K562 (cell line): ENCODE results near the gene PPP1R14B. TPM values are rescaled to one million over a fixed set of nuclear protein-coding genes. Genes with fewer than 3 reads are reported as not detected.
A peak's percentile ranks its signal among the peaks of the same experiment; 100 is the strongest.

Experiments
- ARID3A ChIP-seq: IDR thresholded peaks from 2 replicates; pipeline ENCODE4 v1.6.1; 2012; ENCODE audit warnings: low read depth, low read length, improper control_type of control experiment, borderline replicate concordance
- C11orf30 ChIP-seq: fragments of 450-650 bp; IDR thresholded peaks from 2 replicates; pipeline ENCODE4 v1.6.1; 2016; ENCODE audit warnings: low read depth, mild to moderate bottlenecking
- FOXJ2 ChIP-seq: fragments of 200-800 bp; sonication (Bioruptor generic); IDR thresholded peaks from 2 replicates; pipeline ENCODE4 v1.6.1; 2016; ENCODE audit warnings: missing genetic modification characterization, missing compliant biosample characterization
- GABPA ChIP-seq: fragments of 200-800 bp; sonication (Bioruptor generic); conservative IDR thresholded peaks from 2 replicates; pipeline ENCODE4 v1.6.1; 2016; ENCODE audit warnings: low read depth, missing genetic modification characterization, missing compliant biosample characterization
- GTF3C2 ChIP-seq: IDR thresholded peaks from 3 replicates; pipeline ENCODE4 v1.6.1; 2011; ENCODE audit warnings: borderline replicate concordance, mild to moderate bottlenecking, moderate library complexity; ENCODE audit not compliant: insufficient read length; ENCODE audit errors: extremely low read depth
- IRF2 ChIP-seq: sonication (generic); formaldehyde crosslinking; IDR thresholded peaks from 2 replicates; pipeline ENCODE4 v1.8.1; 2022; ENCODE audit warnings: mild to moderate bottlenecking, missing genetic modification reagents
- MBD1 ChIP-seq: fragments of 250-450 bp; sonication (Bioruptor Pico); IDR thresholded peaks from 2 replicates; pipeline ENCODE4 v1.8.0; 2022; ENCODE audit warnings: inconsistent platforms
- MBD2 ChIP-seq: sonication (generic); IDR thresholded peaks from 2 replicates; pipeline ENCODE4 v1.6.1; 2016; ENCODE audit warnings: low read depth, borderline replicate concordance
- MTA1 ChIP-seq: fragments of 450-650 bp; IDR thresholded peaks from 2 replicates; pipeline ENCODE4 v1.6.1; 2017; ENCODE audit warnings: borderline replicate concordance
- NFYB ChIP-seq: IDR thresholded peaks from 2 replicates; pipeline ENCODE4 v1.6.1; 2011; ENCODE audit warnings: mild to moderate bottlenecking, moderate library complexity; ENCODE audit not compliant: insufficient read length; ENCODE audit errors: extremely low read depth
- VEZF1 ChIP-seq: fragments of 200-800 bp; sonication (Bioruptor generic); IDR thresholded peaks from 2 replicates; pipeline ENCODE4 v1.6.1; 2017; ENCODE audit warnings: missing genetic modification characterization, missing compliant biosample characterization
- XRCC5 ChIP-seq: fragments of 200-400 bp; formaldehyde crosslinking; IDR thresholded peaks from 2 replicates; pipeline ENCODE4 v1.6.1; 2017; ENCODE audit warnings: low read depth, mild to moderate bottlenecking, low read length
- ZBTB2 ChIP-seq: fragments of 450-650 bp; IDR thresholded peaks from 2 replicates; pipeline ENCODE4 v1.6.1; 2016; ENCODE audit warnings: antibody characterized with exemption
- ZNF76 ChIP-seq: fragments of 250-450 bp; sonication (Bioruptor Pico); IDR thresholded peaks from 2 replicates; pipeline ENCODE4 v1.4.0; 2020; ENCODE audit warnings: mild to moderate bottlenecking, moderate library complexity, borderline replicate concordance
- polyA plus RNA-seq, 8 experiments: library from polyadenylated mRNA; depleted of rRNA in 4 of 8; stranded (reverse) in 5 of 8; unstranded in 3 of 8; fragments of >200 nt; fragmentation: Nextera tagmentation in 2 of 8; fragmentation: Illumina TruSeq in 1 of 8; extraction: Ambion mirVana in 2 of 8; extraction: Trizol in 1 of 8; gene quantifications; 2 replicates each; pipeline versions ENCODE4 v1.2.1 to v1.2.3, GENCODE V29; 2011 to 2014; ENCODE audit warnings: inconsistent platforms in 1 of 8, missing spikeins in 1 of 8
- total RNA-seq, 7 experiments: library from RNA; depleted of rRNA in 6 of 7; stranded (reverse); fragments of >200 nt in 6 of 7; fragmentation: Illumina TruSeq in 2 of 7; extraction: Trizol in 2 of 7; gene quantifications; 2 replicates each; pipeline versions ENCODE4 v1.2.1 to v1.2.3, GENCODE V29; 2011 to 2021; ENCODE audit warnings: low replicate concordance in 1 of 7
- TF ChIP-seq, protein P1 (sequence below): fragments of 450-650 bp; formaldehyde crosslinking; conservative IDR thresholded peaks from 2 replicates; pipeline ENCODE4 v1.4.0; 2022; ENCODE audit warnings: mild to moderate bottlenecking, missing genetic modification characterization

PPP1R14B gene
- total and polyA plus RNA-seq, 9 of the 15 experiments (the other 6 are each of a cell fraction or from before 2014, with no cell fraction given), result 7.7 to 566 (median 212) TPM

DNA sequence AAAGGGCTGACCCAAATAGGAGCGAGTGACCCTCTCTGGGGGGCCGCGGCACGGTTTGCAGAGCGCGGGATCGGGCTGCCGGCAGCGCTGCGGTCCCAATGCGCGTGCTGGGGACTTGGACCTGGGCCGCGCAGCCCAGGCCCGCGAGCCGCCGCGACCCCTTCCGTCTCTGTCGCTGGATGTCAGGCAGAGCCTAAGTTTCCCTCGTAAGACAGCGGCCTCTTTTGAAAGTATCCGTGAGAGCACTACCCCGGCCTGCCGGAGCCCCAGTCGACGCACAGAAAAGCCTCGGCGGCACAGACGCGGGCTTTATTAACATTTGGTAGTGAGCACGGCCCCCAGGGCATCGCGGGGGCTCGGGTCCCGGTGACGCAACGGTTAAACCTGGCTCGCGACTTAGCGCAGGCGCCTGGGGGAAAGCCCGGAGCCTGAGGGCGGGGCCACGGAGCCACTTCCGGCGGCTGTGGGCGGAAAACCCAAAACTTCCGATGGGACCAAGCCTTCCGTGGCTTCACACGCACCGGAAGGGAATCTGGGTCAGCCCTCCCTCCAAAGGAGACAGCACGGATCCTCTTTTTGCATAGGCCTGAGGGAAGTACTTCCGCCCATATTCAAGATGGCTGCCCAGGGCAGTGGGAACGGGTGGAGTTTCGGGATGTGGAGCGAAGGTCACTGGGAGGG lies 22.9 kb upstream of the PPP1R14B start (continued):
- TF ChIP-seq MBD1 (CRISPR knock-in tag) (no peak), ZNF76 (CRISPR knock-in tag) (no peak; the same call in 1 of the 2 replicates), FOXJ2 (0 out of 2 replicates have a peak, but pooled peaks have one; percentile 69), MTA1 (no peak), IRF2 (CRISPR knock-in tag) (no peak), VEZF1 (CRISPR knock-in tag) (peak; percentile 90), GTF3C2 (no peak), XRCC5 (peak; percentile 76; the same call in 1 of the 2 replicates), C11orf30 (peak; percentile 66; the same call in 1 of the 2 replicates), ZBTB2 (no peak; the same call in 1 of the 2 replicates), NFYB (no peak), GABPA (peak; percentile 99), MBD2 (peak; percentile 92), ARID3A (peak; percentile 49; the same call in 1 of the 2 replicates)
- TF ChIP-seq, protein P1, sequence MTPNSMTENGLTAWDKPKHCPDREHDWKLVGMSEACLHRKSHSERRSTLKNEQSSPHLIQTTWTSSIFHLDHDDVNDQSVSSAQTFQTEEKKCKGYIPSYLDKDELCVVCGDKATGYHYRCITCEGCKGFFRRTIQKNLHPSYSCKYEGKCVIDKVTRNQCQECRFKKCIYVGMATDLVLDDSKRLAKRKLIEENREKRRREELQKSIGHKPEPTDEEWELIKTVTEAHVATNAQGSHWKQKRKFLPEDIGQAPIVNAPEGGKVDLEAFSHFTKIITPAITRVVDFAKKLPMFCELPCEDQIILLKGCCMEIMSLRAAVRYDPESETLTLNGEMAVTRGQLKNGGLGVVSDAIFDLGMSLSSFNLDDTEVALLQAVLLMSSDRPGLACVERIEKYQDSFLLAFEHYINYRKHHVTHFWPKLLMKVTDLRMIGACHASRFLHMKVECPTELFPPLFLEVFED (CRISPR knock-in tag), result 0 out of 2 replicates have a peak, but pooled peaks have one; percentile 12
